KMS-11 (cell line): ENCODE data around the gene FNDC8.

Source experiments
- H2AFZ ChIP-seq: fragments of 200-600 bp; sonication (generic); 2 replicates; pipeline ENCODE4 v1.6.1; 2016; ENCODE audit warnings: antibody characterized with exemption, mixed run types, low read depth
- H3K27ac ChIP-seq: fragments of 200-600 bp; sonication (generic); 2 replicates; pipeline ENCODE4 v1.6.1; 2016; ENCODE audit warnings: mild to moderate bottlenecking, mixed run types
- H3K27me3 ChIP-seq: fragments of 200-600 bp; sonication (generic); 2 replicates; pipeline ENCODE4 v1.6.1; 2017; ENCODE audit warnings: mild to moderate bottlenecking, low read depth, mixed run types, moderate library complexity; ENCODE audit not compliant: insufficient read depth
- H3K36me3 ChIP-seq: fragments of 200-600 bp; sonication (generic); 2 replicates; pipeline ENCODE4 v1.6.1; 2017; ENCODE audit warnings: mild to moderate bottlenecking, mixed run types; ENCODE audit not compliant: insufficient read depth
- H3K4me1 ChIP-seq: fragments of 200-600 bp; sonication (generic); 2 replicates; pipeline ENCODE4 v1.6.1; 2016; ENCODE audit warnings: mild to moderate bottlenecking, low read depth, mixed run types; ENCODE audit not compliant: poor library complexity, severe bottlenecking
- H3K4me2 ChIP-seq: fragments of 200-600 bp; sonication (generic); 2 replicates; pipeline ENCODE4 v1.7.0; 2016; ENCODE audit warnings: mild to moderate bottlenecking, mixed run types
- H3K4me3 ChIP-seq: fragments of 200-600 bp; sonication (generic); IDR thresholded peaks from 2 replicates; pipeline ENCODE4 v1.6.1; 2017; ENCODE audit warnings: low read depth, low read length, mixed read lengths; ENCODE audit not compliant: insufficient read depth
- H3K79me2 ChIP-seq: fragments of 200-600 bp; sonication (generic); 2 replicates; pipeline ENCODE4 v1.6.1; 2016; ENCODE audit warnings: low read depth, mixed run types; ENCODE audit not compliant: insufficient read depth
- H3K9ac ChIP-seq: fragments of 200-600 bp; sonication (generic); 2 replicates; pipeline ENCODE4 v1.6.1; 2016; ENCODE audit warnings: mild to moderate bottlenecking, mixed run types
- H4K20me1 ChIP-seq: fragments of 200-600 bp; sonication (generic); 2 replicates; pipeline ENCODE4 v1.6.1; 2016; ENCODE audit warnings: mild to moderate bottlenecking, mixed run types; ENCODE audit not compliant: insufficient read depth
- TF ChIP-seq, protein P1 (sequence below): fragments of 200-600 bp; sonication (generic); conservative IDR thresholded peaks from 2 replicates; pipeline ENCODE4 v1.6.1; 2017; ENCODE audit warnings: low read depth, mild to moderate bottlenecking, antibody characterized with exemption, low read length, moderate library complexity, mixed read lengths

Gene FNDC8

GRCh38 chr17:35129973-35130351, 8.5 kb downstream of the FNDC8 start:
- H3K4me1 ChIP-seq: peaks cover 15% of the 10 kb centered on the region
- TF ChIP-seq, protein P1, sequence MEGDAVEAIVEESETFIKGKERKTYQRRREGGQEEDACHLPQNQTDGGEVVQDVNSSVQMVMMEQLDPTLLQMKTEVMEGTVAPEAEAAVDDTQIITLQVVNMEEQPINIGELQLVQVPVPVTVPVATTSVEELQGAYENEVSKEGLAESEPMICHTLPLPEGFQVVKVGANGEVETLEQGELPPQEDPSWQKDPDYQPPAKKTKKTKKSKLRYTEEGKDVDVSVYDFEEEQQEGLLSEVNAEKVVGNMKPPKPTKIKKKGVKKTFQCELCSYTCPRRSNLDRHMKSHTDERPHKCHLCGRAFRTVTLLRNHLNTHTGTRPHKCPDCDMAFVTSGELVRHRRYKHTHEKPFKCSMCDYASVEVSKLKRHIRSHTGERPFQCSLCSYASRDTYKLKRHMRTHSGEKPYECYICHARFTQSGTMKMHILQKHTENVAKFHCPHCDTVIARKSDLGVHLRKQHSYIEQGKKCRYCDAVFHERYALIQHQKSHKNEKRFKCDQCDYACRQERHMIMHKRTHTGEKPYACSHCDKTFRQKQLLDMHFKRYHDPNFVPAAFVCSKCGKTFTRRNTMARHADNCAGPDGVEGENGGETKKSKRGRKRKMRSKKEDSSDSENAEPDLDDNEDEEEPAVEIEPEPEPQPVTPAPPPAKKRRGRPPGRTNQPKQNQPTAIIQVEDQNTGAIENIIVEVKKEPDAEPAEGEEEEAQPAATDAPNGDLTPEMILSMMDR: no peak
- H3K79me2 ChIP-seq: no peaks in the 10 kb centered on the region
- H3K9ac ChIP-seq: no peak overlapping the region
- no peaks in the 10 kb centered on the region; the same call in 1 of the 2 replicates for H3K36me3 ChIP-seq
- H3K4me3 ChIP-seq: no peak overlapping the region
- no peak overlapping the region for H3K27ac ChIP-seq
- H2AFZ ChIP-seq: no peak overlapping the region
- no peaks in the 10 kb centered on the region for H4K20me1 ChIP-seq
- H3K4me2 ChIP-seq: no peak overlapping the region
- H3K27me3 ChIP-seq: no peaks in the 10 kb centered on the region

DNA sequence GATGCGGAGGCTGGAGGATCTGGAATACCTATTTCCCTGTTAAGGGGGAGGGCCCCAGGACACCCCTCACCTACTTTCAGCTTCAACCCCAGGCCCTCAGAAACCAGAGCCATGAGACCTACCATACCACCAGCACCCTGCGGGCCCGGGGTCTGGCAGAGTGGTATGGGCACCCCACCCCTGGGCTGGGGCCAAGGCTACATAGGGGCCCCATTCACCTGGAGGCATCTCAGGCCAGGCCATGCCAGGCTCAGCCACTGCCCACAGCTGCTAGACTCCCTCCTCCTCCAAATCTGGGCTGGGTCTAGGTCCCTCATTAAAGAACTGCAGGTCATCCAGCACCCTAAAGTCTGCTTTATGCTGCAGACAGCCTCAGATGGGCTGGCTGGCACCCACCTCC, 9.0 kb downstream of the FNDC8 start:
- Histone ChIP-seq H2AFZ (no peak overlapping the region), H3K27me3 (no peaks in the 10 kb centered on the region), H4K20me1 (no peaks in the 10 kb centered on the region), H3K4me2 (no peak overlapping the region), H3K79me2 (no peaks in the 10 kb centered on the region), H3K9ac (no peak overlapping the region), H3K36me3 (no peaks in the 10 kb centered on the region; the same call in 1 of the 2 replicates), H3K27ac (no peak overlapping the region), H3K4me3 (no peak overlapping the region), H3K4me1 (peaks cover 15% of the 10 kb centered on the region)
- TF ChIP-seq, protein P1: no peak

DNA sequence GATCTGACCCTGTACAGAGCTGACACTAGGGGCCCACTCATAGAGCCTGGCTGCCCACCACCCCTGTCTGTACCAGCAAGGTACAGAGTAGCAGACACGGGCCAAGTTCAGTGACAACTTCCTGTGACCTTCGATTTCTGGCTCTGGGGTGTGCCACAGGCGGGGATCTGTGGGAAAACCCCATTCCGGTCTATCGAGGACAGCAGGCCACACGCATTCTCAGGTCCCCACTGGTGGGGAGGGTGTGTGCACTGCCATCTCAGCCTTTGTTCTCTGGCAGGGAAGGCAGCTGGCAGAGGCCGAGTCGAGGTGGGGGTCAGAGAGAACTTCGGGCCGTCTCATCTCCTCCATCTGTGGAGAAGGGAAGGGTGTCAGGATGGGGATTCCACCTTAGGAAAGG, 10.7 kb downstream of the FNDC8 start:
- H3K4me2 ChIP-seq: no peak overlapping the region
- H4K20me1 ChIP-seq: no peaks in the 10 kb centered on the region
- peaks cover 3% of the 10 kb centered on the region; the same call in 1 of the 2 replicates for H3K36me3 ChIP-seq
- H3K9ac ChIP-seq: no peak overlapping the region
- H3K27ac ChIP-seq: no peak overlapping the region
- no peak overlapping the region for H3K4me3 ChIP-seq
- H3K79me2 ChIP-seq: no peaks in the 10 kb centered on the region
- no peaks in the 10 kb centered on the region for H3K4me1 ChIP-seq
- no peaks in the 10 kb centered on the region for H3K27me3 ChIP-seq
- TF ChIP-seq, protein P1: no peak
- no peak overlapping the region for H2AFZ ChIP-seq

GRCh38 chr17:35132816-35133550, 11.6 kb downstream of the FNDC8 start:
- H4K20me1 ChIP-seq: no peaks in the 10 kb centered on the region
- no peaks in the 10 kb centered on the region for H3K27me3 ChIP-seq
- H3K36me3 ChIP-seq: peaks cover 6% of the 10 kb centered on the region; the same call in 1 of the 2 replicates
- no peaks in the 10 kb centered on the region for H3K4me1 ChIP-seq
- no peak overlapping the region for H2AFZ ChIP-seq
- no peak overlapping the region for H3K4me2 ChIP-seq
- TF ChIP-seq, protein P1: no peak
- no peak overlapping the region for H3K9ac ChIP-seq
- no peaks in the 10 kb centered on the region for H3K79me2 ChIP-seq
- H3K27ac ChIP-seq: no peak overlapping the region
- H3K4me3 ChIP-seq: no peak overlapping the region
